Measurements from ENCODE around the gene TP73.

GRCh38 chr1:3652548-3653285 lies 401 bp downstream of the TP73 start:
- TF ChIP-seq RAD21 (IDR thresholded peaks at IDR 0.05; ENCODE audit: low read depth) (no peak), REST (IDR thresholded peaks at IDR 0.05; ENCODE audit: low read depth) (no peak), MAX (IDR thresholded peaks at IDR 0.05) (peak; percentile 50), CTCF (IDR thresholded peaks at IDR 0.05 in 2 of 3, conservative IDR thresholded peaks at IDR 0.05 in 1 of 3; ENCODE audit: borderline replicate concordance in 1 of 3, insufficient read depth in 1 of 3, low read depth in 2 of 3, low read length in 2 of 3) (no peak), TCF7L2 (IDR thresholded peaks at IDR 0.05; ENCODE audit: borderline replicate concordance, extremely low read depth, insufficient read depth, insufficient read length) (no peak), YY1 (IDR thresholded peaks at IDR 0.05; ENCODE audit: extremely low read depth, insufficient replicate concordance, low read depth, low read length) (no peak), POLR2AphosphoS5 (IDR thresholded peaks at IDR 0.05; ENCODE audit: low read depth, low read length) (peak; percentile 35; the same call in 1 of the 2 replicates), JUND (IDR thresholded peaks at IDR 0.05) (no peak), CEBPB (IDR thresholded peaks at IDR 0.05; ENCODE audit: low read depth) (no peak), ELF1 (IDR thresholded peaks at IDR 0.05; ENCODE audit: borderline replicate concordance, low read depth) (no peak), POLR2A (IDR thresholded peaks at IDR 0.05; ENCODE audit: borderline replicate concordance, extremely low read depth, insufficient read depth, insufficient read length) (no peak), ZBTB33 (IDR thresholded peaks at IDR 0.05; ENCODE audit: extremely low read depth, insufficient replicate concordance, low read length) (no peak), SP1 (IDR thresholded peaks at IDR 0.05; ENCODE audit: low read depth) (no peak), EGR1 (IDR thresholded peaks at IDR 0.05; ENCODE audit: low read depth) (no peak; the same call in 1 of the 2 replicates)
